ENCODE data around the gene CTCFL.

GRCh38 chr20:57459897-57460296 lies 65.0 kb downstream of the CTCFL start:
- TF ChIP-seq TCF12 (IDR thresholded peaks at IDR 0.05; ENCODE audit: low read depth): no peak
- TF ChIP-seq EP300 (IDR thresholded peaks at IDR 0.05; ENCODE audit: borderline replicate concordance): no peak
- TF ChIP-seq MAX (IDR thresholded peaks at IDR 0.05): no peak
- no peak for TF ChIP-seq REST (IDR thresholded peaks at IDR 0.05; ENCODE audit: low read depth)
- TF ChIP-seq CEBPB (IDR thresholded peaks at IDR 0.05): no peak
- TF ChIP-seq TEAD4 (IDR thresholded peaks at IDR 0.05): no peak
- TF ChIP-seq YY1 (IDR thresholded peaks at IDR 0.05; ENCODE audit: low read depth): no peak
- no peak for TF ChIP-seq NFIC (IDR thresholded peaks at IDR 0.05)
- TF ChIP-seq TAF1 (IDR thresholded peaks at IDR 0.05; ENCODE audit: low read depth): no peak
- TF ChIP-seq RAD21 (IDR thresholded peaks at IDR 0.05; ENCODE audit: low read depth): no peak
- TF ChIP-seq EGR1 (IDR thresholded peaks at IDR 0.05): no peak
- TF ChIP-seq FOXM1 (IDR thresholded peaks at IDR 0.05; ENCODE audit: borderline replicate concordance, low read depth): no peak
- no peak for TF ChIP-seq CREB1 (IDR thresholded peaks at IDR 0.05; ENCODE audit: low read depth)
- TF ChIP-seq USF1 (IDR thresholded peaks at IDR 0.05): no peak
